ENCODE results near the gene MSL2.
"Not testable (repeated sequence)": the region's sequence is repeated elsewhere in the genome, so short reads cannot be mapped to it uniquely, and the experiment has no call there.

Gene MSL2

DNA sequence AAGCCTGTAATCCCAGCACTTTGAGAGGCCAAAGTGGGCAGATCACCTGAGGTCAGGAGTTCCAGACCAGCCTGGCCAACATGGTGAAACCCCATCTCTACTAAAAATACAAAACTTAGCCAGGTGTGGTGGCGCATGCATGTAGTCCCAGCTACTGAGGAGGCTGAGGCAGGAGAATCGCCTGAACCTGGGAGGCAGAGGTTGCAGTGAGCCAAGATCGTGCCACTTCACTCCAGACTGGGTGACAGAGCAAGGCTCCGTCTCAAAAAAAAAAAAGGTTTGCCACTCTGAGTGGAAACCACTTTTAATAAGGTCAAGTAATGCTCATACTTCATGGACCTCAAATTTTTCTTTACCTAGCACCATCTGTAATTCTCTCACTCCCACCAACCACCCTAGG is 51.7 kb downstream of the MSL2 start:
- DNase-seq (ENCODE audit: low read depth, low spot score), result not testable (repeated sequence)

DNA sequence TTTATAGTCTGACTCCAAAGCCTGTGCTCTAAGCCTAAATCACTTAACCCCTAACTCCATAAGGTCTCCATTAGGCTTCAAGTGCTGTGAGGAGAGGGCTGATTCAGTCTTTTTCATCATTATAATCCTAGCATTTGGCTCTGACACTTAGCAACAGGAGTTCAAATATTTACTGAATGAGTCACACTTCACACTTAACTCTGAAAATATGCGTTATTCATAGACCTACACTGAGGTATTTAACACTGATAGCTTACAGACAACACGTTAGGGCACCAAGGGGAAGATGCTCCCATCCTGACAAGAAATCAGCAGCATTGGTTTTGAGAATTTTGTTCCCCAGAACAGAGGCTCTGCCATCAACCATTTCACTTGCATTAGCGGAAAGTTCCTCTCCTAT is 53.5 kb downstream of the MSL2 start:
- no peak for DNase-seq (ENCODE audit: low read depth, low spot score)

DNA sequence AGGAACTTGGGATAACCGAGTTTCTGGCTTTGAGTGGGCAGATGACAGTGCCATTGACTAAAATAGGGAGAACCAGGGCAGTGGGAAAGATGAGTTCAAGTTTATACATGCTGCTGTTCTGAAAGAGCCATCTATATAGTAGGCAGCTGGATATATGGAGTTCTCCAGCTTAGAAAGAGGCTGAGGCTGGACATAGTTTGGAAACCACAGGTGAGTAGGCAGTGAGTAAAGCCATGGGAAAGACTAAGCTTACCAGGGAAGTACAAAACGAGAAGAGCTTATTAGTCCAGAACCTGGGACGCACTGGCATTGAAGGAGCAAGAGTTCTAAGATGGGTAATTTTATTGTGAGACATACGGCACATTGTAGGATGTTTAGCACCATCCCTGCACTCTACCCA is 54.2 kb downstream of the MSL2 start:
- DNase-seq (ENCODE audit: low read depth, low spot score), result no peak

DNA sequence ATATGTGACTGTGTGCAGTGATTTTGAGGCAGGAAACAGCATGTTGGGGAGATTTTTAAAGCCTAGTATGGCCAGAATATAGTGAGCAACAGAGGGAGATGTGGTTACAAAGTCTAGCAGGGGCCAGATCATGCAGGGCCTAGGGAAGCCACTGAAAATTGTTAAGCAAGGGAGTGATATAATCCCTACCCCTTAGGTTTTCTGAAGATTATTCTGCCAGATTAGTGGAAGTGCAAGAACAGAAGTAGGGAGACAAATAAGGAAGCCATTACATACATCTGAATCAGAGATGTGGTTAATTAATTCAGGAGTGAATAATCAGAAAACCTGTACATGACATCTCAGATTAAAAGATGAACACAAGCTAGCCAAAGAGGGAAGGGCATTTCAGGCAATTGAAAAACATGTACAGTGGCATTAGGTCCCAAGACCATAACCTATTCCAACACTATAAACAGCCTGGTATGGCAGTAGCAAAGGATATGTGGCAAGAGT is 54.8 kb downstream of the MSL2 start:
- no peak for DNase-seq (ENCODE audit: low read depth, low spot score)

DNA sequence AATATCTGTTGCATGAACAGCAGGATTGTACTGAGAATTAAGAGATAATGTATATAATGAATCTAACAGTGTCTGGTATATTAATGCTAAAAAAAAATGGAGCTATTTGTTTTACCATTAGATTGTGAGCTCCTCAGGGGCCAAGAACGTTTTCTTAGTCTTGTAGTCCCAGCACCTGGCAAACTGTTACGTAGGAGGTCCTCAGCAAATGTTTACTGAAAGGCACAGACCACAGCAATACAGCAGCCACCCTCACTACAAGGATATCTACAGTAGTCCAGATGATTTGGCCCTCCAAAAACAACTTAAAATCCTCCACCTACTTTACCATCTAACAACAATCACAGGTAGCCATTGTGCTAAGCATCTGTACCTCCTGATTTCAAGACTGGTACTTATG is 59.7 kb downstream of the MSL2 start:
- no peak for DNase-seq (ENCODE audit: low read depth, low spot score)

DNA sequence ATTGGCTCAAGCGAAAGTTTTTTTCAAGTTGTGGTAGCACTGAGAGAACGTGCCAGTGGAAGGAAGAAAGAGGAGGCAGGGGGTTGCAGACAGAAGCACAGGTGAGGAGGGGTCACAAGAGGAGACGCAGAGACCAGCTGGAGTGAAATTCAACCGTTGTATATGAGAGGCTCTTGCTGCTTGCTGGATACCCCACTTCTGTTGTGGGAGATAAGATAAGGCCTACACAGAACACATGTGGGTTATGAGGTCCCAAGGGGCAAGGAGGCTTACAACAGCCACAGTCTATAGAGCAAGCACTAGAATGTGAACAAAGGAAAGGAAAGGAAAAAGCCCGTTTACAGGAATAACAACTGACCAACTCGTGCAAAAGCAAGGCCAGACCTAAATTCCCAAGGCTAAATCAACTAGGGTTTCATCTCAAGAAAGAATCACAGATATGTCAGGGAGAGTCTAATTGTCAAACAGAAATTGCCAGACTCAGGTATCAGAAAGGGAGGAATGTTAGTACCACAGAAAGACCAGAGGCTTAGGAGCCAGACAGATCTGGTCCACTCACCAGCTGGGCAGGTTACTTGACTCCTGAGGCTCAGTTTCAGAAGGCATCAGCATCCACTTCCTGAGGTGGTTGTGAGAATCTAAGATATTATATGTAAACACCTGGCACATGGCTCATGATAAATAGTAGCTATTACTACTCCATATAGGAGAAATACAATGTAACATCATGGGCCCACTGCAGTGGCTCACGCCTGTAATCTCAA is 60.9 kb downstream of the MSL2 start:
- DNase-seq (ENCODE audit: low read depth, low spot score), result no peak

DNA sequence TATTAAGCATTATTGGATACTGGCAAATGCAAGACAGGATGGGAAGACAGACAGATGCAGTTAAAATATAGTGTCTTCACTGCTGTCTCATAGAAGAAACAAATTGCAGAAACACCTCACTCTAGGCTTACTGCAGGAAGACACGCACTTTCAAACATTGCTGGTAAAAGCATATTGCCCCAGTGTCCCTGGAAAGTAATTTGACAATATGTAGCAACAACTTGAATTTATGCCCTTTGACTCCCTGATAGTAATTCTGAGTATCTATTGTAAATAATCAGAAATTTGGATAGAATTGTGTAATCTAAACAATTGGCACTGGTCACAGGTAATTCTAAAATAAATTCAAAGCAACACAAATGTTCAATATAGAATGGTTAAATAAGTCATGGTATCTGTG is 62.0 kb downstream of the MSL2 start:
- no peak for DNase-seq (ENCODE audit: low read depth, low spot score)

DNA sequence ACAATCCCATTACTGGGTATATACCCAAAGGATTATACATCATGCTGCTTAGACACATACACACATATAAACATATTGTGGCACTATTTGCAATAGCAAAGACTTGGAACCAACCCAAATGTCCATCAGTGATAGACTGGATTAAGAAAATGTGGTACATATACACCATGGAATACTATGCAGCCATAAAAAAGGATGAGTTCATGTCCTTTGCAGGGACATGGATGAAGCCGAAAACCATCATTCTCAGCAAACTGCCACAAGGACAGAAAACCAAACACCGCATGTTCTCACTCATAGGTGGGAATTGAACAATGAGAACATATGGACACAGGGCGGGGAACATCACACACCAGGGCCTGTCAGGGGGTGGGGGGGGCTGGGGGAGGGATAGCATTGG is 64.5 kb downstream of the MSL2 start:
- not testable (repeated sequence) for DNase-seq (ENCODE audit: low read depth, low spot score)

DNA sequence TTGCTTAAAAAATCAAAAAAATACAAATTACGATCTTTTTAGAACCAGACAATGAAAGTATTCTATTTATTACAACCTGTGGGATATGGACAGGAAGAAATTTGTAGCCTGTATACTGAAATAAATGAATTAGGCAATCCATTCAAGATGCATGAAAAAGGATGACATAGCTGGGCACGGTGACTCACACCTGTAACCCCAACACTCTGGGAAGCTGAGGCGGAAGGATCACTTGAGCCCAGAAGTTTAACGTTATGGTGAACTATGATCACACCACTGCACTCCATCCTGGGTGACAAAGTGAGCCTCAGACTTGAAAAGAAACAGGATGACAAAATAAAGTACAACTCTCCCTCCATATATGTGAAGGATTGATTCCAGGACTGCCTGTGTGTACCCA is 74.1 kb downstream of the MSL2 start:
- DNase-seq (ENCODE audit: low read depth, low spot score), result no peak

DNA sequence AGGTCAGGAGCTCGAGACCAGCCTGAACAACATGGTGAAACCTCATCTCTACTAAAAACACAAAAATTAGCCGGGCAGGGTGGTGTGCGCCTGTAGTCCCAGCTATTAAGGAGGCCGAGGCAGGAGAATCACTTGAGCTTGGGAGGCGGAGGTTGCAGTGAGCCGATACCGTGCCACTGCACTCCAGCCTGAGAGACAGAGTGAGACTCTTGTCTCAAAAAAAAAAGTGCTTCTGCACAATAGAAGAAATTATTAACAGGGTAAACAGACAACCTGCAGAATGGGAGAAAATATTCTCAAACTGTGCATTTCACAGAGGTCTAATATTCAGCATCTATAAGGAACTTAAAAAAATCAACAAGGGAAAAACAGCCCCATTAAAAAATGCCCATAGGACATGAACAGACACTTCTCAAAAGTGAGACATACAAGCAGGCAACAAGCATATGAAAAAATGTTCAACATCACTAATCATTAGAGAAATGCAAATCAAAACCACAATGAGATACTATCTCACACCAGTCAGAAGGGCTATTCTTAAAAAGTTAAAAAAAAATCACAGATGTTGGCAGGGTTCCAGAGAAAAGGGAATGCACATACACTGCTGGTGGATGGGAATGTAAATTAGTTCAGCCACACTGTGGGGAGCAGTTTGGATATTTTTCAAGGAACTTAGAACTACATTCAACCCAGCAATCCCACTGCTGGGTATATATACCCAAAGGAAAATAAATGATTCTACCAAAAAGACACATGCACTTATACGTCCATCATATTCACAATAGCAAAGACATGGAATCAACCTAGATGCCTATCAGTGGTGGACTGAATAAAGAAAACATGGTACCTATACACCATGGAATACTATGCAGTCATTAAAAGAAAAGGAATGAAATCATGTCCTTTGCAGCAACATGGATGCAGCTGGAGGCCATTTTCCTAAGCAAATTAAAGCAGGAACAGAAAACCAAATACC is 75.5 kb downstream of the MSL2 start:
- no peak for DNase-seq (ENCODE audit: low read depth, low spot score)

DNA sequence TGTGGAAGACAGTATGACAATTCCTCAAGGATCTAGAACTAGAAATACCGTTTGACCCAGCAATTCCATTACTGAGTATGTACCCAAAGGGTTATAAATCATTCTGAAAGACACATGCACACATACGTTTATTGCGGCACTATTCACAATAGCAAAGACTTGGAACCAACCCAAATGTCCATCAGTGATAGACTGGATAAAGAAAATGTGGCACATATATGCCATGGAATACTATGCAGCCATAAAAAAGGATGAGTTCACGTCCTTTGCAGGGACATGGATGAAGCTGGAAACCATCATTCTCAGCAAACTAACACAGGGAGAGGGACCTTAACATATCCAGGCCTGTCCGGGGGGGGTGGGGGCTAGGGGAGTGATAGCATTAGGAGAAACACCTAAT is 76.4 kb downstream of the MSL2 start:
- DNase-seq (ENCODE audit: low read depth, low spot score), result not testable (repeated sequence)

DNA sequence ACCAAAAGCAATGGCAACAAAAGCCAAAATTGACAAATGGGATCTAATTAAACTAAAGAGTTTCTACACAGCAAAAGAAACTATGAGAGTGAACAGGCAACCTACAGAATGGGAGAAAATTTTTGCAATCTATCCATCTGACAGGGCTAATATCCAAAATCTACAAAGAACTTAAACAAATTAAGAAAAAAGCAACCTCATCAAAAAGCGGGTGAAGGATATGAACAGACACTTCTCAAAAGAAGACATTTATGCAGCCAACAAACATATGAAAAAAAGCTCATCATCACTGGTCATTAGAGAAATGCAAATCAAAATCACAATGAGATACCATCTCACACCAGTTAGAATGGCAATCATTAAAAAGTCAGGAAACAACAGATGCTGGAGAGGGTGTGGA is 76.8 kb downstream of the MSL2 start:
- not testable (repeated sequence) for DNase-seq (ENCODE audit: low read depth, low spot score)

DNA sequence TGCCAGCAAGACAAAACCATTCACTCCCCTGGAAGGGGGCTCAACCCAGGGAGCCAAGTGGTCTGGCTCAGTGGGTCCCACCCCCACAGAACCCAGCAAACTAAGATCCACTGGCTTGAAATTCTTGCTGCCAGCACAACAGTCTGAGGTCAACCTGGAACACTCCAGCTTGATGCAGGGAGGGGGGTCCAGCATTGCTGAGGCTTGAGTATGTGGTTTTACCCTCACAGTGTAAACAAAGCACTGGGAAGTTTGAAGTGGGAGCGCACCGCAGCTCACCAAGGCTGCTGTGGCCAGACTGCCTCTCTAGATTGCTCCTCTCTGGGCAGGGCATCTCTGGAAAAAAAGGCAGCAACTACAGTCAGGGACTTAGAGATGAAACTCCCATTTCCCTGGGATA is 81.7 kb downstream of the MSL2 start:
- DNase-seq (ENCODE audit: low read depth, low spot score), result no peak

DNA sequence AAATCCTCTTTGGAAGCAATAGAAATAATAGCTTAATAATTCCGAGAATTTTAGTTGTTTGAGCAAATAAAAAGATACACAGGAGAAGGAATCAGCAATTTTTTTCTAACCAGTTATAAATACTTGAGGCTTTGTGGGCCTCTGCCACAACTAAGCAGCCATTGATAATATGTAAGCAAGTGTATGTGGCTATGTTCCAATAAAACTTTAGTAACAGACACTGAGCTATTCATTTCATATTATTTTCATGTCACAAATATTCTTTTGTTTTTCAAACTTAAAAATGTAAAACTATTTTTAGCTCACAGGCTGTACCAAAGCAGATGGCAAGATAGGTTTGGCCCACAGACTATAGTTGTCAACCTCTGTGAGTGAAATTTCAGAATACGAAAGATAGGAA is 85.7 kb downstream of the MSL2 start:
- DNase-seq (ENCODE audit: low read depth, low spot score), result no peak

DNA sequence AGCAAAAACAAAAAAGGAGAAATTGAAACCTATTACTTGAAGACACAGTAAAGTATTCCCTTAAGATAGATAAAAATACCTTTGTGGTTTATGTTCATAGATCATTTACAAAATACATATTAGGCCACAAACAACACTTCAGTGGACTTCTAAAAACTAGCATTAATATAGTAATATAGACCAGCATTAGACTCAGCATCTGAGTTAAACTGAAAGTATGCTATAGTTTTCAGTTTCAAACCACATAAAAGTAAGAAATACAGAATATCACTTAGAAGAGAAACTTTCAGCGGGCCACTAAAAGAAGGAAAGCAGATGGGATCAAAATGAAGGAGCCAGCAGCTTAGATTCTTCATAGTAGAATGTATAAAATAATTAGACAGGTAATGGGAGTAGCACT is 86.6 kb downstream of the MSL2 start:
- no peak for DNase-seq (ENCODE audit: low read depth, low spot score)

DNA sequence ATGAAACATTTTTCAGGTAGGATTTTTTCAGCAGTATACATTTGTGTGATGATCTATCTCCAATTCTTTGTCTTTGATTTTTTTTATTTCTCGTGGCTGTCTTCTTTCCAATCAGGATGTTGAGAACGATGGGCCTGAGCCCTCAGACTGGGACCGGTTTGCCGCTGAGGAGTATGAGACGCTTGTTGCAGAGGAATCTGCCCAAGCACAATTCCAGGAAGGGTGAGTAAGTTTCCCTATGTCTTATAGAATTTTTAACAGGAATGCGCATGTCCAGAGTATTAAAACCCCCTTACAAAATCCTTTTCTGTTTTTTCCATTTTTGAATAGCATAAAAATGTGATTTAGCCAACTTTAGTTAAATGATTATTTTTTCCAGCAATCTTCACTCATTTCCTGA is 90.0 kb downstream of the MSL2 start:
- no peak for DNase-seq (ENCODE audit: low read depth, low spot score)

DNA sequence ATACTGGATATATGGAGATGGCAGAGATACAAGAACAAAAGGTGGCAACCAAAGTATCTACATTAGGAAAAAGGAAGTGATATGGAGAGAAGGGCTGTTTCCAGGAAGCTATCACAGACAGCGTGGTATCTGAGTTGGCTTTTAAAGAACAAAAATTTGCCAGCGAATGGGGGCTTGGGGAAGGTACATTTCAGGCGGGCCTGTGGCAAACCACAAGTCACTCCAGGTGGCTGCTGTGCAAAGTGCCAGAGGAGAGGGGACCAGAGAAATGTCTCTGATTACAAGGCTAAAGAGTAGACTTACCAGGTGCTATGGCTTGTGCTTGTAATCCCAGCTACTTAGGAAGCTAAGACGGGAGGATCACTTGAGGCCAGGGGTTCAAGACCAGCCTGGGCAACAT is 91.1 kb downstream of the MSL2 start:
- DNase-seq (ENCODE audit: low read depth, low spot score), result no peak

Data from ELF-1 (cell line).